ENCODE data around the gene TBC1D9B. TPM values are rescaled to one million over a fixed set of nuclear protein-coding genes. Genes with fewer than 3 reads are reported as not detected.

Gene TBC1D9B
- polyA plus RNA-seq, 1 experiment = 41.1 TPM

DNA sequence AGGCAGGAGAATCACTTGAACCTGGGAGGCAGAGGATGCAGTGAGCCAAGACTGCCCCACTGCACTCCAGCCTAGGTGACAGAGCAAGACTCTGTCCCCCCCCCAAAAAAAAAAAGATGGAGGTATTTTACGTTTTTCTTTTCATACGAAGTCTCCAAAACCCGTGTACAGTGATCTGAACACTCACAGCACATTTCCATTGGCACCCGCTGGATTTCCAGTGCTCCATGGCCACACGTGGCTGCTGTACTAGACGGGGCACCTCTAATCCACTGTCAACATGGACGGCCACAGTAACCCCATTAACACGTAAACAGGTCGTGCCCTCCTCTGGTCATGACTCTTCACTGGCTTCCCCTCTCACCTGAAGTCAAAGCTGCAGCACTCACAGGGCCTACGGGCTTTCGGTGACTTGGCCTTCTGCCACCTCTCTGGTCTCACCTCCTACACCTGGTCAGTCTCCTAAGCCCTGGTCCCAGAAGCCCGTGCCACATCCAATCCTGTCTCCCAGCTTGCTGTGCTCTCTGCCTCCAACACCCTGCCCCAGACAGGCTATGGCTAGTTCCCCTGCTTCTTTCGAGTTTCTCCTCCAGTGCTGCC lies 22.1 kb downstream of the TBC1D9B start:
- H3K4me3 ChIP-seq (ENCODE audit: low read depth, low read length) = no peak overlapping the region
- no peak overlapping the region for H3K27ac ChIP-seq (ENCODE audit: low read depth, low read length)
- TF ChIP-seq, protein P1, sequence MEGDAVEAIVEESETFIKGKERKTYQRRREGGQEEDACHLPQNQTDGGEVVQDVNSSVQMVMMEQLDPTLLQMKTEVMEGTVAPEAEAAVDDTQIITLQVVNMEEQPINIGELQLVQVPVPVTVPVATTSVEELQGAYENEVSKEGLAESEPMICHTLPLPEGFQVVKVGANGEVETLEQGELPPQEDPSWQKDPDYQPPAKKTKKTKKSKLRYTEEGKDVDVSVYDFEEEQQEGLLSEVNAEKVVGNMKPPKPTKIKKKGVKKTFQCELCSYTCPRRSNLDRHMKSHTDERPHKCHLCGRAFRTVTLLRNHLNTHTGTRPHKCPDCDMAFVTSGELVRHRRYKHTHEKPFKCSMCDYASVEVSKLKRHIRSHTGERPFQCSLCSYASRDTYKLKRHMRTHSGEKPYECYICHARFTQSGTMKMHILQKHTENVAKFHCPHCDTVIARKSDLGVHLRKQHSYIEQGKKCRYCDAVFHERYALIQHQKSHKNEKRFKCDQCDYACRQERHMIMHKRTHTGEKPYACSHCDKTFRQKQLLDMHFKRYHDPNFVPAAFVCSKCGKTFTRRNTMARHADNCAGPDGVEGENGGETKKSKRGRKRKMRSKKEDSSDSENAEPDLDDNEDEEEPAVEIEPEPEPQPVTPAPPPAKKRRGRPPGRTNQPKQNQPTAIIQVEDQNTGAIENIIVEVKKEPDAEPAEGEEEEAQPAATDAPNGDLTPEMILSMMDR (IDR thresholded peaks at IDR 0.05; ENCODE audit: low read depth, low read length) = no peak
- no peak for DNase-seq (ENCODE audit: low read depth, low spot score)
- ChIA-PET POLR2A (no interaction called here), CTCF (no interaction called here)
- peaks cover 25% of the 10 kb centered on the region for H3K9me3 ChIP-seq (ENCODE audit: control insufficient read depth, insufficient read depth, low read length)
- H3K27me3 ChIP-seq (ENCODE audit: control insufficient read depth, insufficient read depth, low read length) = no peaks in the 10 kb centered on the region

DNA sequence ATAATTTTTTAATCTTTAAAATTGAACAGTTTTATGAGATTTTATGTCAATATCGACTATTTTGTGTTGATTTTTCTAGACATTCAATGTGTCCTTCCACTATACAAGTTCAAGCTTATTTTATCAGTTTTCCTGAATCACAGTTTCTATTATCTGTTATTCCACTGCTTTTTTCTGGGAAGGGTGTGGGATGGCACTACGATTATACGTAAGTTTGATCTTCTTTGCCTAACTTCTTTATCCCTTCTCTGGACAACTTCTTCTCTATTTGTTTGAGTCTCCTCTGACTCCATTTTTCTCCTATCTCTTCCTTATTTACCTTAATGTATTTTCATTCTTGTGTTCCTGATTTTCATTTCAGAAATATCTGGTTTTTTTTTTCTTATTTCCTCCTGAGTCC lies 24.5 kb downstream of the TBC1D9B start:
- CTCF ChIA-PET = interaction anchor here (0.6 kb wide), 1 partner anchor 433 kb away, joined by 3 read pairs; no protein-coding TSS in a partner anchor

DNA sequence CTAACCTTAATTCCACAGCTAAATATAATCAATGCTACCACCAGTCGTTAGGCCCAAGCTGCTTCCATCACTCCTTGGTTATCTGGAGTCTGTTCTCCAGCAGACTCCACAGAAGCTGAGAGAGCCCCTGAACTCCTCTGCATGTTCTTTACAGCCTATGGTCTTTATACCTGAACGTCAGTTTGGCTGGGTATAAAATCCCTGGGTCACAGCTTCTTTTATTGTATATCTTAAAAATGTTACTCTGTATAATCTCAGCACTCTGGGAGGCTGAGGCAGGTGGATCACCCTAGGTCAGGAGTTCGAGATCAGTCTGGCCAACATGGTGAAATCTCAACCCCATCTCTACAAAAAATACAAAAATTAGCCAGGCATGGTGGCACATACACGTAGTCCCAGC lies 25.4 kb downstream of the TBC1D9B start:
- ChIA-PET CTCF (interaction anchor here (0.6 to 0.9 kb wide), 2 partner anchors 12 to 532 kb away, joined by 3 read pairs; no protein-coding TSS in a partner anchor), POLR2A (no interaction called here)
- Histone ChIP-seq H3K4me3 (ENCODE audit: low read depth, low read length) (no peak overlapping the region), H3K9me3 (ENCODE audit: control insufficient read depth, insufficient read depth, low read length) (peaks cover 25% of the 10 kb centered on the region), H3K27me3 (ENCODE audit: control insufficient read depth, insufficient read depth, low read length) (no peaks in the 10 kb centered on the region), H3K27ac (ENCODE audit: low read depth, low read length) (no peak overlapping the region)
- TF ChIP-seq, protein P1 (IDR thresholded peaks at IDR 0.05; ENCODE audit: low read depth, low read length) = no peak
- DNase-seq (ENCODE audit: low read depth, low spot score) = no peak

More for the DNA sequence above, 24.5 kb downstream of the TBC1D9B start:
- no peak overlapping the region for H3K4me3 ChIP-seq (ENCODE audit: low read depth, low read length)
- peaks cover 25% of the 10 kb centered on the region for H3K9me3 ChIP-seq (ENCODE audit: control insufficient read depth, insufficient read depth, low read length)
- no peak for DNase-seq (ENCODE audit: low read depth, low spot score)
- H3K27ac ChIP-seq (ENCODE audit: low read depth, low read length) = no peak overlapping the region
- TF ChIP-seq, protein P1 (IDR thresholded peaks at IDR 0.05; ENCODE audit: low read depth, low read length) = no peak
- POLR2A ChIA-PET = no interaction called here
- no peaks in the 10 kb centered on the region for H3K27me3 ChIP-seq (ENCODE audit: control insufficient read depth, insufficient read depth, low read length)

DNA sequence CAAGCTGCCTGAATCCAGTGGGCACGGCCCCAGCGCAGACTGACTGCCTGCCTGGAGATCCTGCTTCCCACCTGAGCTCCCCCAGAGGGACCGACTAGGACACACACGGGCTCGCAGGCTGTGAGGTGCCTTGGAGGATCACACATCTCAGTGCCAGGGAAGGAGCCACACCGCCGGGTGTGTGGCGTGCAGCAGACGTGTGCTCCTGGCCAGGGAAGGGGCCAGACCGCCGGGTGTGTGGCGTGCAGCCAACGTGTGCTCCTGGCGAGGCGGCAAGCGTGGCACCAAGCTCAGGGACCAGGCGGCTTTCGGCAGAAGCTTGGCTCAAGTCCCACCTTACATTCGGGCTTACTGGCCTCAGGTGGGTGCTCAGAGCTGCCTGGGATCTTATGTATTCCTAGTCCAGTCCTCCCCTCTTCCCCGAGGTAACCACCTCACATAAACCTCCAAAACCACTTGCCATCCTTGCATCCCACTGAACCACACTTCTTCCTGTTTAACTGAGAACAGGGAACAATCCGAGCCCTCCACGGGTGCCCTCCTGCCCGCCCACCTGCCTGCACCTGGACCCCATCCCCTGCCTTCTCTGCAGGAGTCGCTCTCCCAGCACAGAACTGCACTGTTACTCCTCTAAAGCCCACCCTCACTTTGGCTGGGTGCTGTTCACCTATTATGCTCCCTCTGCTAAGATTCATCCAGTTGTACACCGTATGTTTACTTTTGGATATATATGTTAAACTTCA lies 26.7 kb downstream of the TBC1D9B start:
- Histone ChIP-seq H3K9me3 (ENCODE audit: control insufficient read depth, insufficient read depth, low read length) (peaks cover 25% of the 10 kb centered on the region), H3K27ac (ENCODE audit: low read depth, low read length) (no peak overlapping the region), H3K27me3 (ENCODE audit: control insufficient read depth, insufficient read depth, low read length) (no peaks in the 10 kb centered on the region), H3K4me3 (ENCODE audit: low read depth, low read length) (no peak overlapping the region)
- ChIA-PET POLR2A (interaction anchor here (0.6 kb wide), 1 partner anchor 270 kb away, joined by 3 read pairs; no protein-coding TSS in a partner anchor), CTCF (no interaction called here)
- no peak for DNase-seq (ENCODE audit: low read depth, low spot score)
- TF ChIP-seq, protein P1 (IDR thresholded peaks at IDR 0.05; ENCODE audit: low read depth, low read length) = no peak

DNA sequence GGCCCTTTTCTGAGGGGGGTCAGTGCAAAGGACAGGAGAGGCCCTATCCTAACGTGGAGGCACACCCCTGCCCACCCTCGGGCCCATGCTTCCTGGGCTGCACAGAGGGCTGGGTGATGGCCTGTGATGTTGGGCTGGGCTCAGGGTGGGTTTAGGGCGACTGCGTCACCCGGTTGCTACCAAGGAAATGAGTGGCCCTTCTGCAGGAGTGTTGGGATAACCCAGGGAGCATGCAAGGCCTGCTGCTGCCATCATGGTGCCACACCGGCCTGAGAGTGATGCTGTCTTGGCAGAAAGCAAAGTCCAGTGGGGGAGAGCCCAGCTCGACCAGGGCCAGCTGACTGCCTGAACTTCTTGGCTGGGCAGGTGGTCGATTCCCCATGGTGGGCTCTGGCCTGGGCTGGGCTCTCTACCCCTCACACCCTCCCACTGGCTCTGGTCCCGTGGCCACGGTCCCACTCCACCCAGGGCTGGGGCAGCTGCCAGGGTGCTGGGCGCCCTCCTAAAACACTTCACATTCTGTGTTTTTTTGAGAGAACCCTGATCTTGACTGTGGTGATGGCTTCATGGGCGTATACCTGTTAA lies 27.5 kb downstream of the TBC1D9B start:
- TF ChIP-seq, protein P1 (IDR thresholded peaks at IDR 0.05; ENCODE audit: low read depth, low read length) = no peak
- Histone ChIP-seq H3K27ac (ENCODE audit: low read depth, low read length) (no peak overlapping the region), H3K4me3 (ENCODE audit: low read depth, low read length) (no peak overlapping the region), H3K9me3 (ENCODE audit: control insufficient read depth, insufficient read depth, low read length) (peaks cover 21% of the 10 kb centered on the region), H3K27me3 (ENCODE audit: control insufficient read depth, insufficient read depth, low read length) (no peaks in the 10 kb centered on the region)
- no peak for DNase-seq (ENCODE audit: low read depth, low spot score)
- POLR2A ChIA-PET = no interaction called here
- CTCF ChIA-PET = no interaction called here

All from AG04450 (cell line).